Measurements from ENCODE around the gene RIPOR1.

RIPOR1 gene

DNA sequence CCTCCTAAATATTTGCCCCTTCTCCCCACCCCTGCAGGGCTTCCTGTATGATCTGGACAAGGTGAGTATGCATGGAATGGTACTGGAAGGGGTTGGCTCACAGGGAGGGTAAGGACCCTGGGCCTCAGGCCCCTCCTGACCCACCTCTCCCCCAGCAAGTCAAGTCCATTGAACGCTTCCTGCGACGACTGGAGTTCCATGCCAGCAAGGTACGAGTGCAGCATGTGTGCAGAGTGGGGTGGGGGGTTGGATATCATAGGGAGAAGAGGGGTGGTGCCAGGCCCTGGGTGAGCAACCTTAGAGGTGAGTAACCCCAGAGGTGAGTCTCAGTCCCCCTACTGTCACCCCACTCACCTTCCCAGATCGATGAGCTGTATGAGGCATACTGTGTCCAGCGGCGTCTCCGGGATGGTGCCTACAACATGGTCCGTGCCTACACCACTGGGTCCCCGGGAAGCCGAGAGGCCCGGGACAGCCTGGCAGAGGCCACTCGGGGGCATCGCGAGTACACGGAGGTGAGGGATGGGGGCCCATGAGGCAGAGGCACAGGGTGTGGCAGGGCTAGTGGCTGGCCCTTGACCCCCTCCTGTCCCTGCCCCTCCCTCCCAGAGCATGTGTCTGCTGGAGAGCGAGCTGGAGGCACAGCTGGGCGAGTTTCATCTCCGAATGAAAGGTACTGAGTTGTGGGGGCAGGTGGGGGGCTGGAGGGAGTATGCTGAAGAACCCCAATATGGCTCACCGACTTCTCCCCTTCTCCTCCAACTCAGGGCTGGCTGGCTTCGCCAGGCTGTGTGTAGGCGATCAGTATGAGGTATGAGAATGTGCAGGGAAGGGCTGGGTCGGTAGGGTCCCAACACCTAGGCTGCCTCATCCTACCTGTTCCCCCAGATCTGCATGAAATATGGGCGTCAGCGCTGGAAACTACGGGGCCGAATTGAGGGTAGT, 11.3 kb downstream of the RIPOR1 start:
- no peak for DNase-seq (ENCODE audit: low read depth in 2 of 2)

DNA sequence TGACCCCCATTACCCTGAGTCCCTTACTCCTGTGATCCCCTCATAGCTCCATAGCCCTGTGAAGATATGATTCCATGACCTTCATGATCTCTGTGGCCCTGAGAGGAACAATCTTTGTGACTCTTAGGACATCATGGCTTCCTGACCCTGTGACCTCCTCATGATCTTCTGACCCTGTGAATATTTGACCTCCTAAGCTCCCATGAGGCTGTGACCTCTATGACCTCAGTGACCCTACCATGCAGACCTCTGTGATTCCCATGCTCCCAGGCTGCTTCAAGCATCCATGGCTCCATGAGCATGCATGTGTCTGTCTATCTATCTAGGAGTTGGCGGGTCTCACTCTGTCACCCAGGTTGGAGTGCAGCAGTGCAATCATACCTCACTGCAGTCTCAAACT, 12.1 kb downstream of the RIPOR1 start:
- DNase-seq (ENCODE audit: low read depth in 2 of 2), result no peak

DNA sequence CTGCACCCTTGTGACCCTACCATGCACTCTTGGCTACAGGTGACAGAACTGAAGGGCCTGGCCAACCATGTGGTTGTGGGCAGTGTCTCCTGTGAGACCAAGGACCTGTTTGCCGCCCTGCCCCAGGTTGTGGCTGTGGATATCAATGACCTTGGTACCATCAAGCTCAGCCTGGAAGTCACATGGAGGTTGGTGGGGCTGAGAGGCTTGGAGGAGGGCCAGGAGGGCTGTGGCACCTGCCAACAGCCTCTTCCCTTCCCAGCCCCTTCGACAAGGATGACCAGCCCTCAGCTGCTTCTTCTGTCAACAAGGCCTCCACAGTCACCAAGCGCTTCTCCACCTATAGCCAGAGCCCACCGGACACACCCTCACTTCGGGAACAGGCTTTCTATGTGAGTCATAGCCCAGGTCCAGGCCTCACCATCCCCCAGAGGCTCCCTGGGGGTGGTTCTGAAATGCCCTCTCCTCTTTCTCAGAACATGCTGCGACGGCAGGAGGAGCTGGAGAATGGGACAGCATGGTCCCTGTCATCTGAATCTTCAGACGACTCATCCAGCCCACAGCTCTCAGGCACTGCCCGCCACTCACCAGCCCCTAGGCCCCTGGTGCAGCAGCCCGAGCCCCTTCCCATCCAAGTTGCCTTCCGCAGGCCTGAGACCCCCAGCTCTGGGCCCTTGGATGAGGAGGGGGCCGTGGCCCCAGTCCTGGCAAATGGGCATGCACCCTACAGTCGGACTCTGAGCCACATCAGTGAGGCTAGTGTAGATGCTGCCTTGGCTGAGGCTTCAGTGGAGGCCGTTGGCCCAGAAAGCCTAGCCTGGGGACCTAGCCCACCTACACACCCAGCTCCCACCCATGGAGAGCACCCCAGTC, 13.0 kb downstream of the RIPOR1 start:
- no peak for DNase-seq (ENCODE audit: low read depth in 2 of 2)

DNA sequence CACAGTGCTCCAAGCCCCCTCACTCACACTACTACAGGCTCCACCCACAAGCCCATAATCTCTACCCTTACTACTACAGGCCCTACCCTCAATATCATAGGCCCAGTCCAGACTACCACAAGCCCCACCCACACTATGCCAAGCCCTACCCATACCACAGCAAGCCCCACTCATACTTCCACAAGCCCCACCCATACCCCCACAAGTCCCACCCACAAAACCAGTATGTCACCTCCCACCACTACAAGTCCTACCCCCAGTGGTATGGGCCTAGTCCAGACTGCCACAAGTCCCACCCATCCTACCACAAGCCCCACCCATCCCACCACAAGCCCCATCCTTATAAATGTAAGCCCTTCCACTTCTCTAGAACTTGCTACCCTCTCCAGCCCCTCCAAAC, 13.8 kb downstream of the RIPOR1 start:
- DNase-seq (ENCODE audit: low read depth in 2 of 2), result no peak

DNA sequence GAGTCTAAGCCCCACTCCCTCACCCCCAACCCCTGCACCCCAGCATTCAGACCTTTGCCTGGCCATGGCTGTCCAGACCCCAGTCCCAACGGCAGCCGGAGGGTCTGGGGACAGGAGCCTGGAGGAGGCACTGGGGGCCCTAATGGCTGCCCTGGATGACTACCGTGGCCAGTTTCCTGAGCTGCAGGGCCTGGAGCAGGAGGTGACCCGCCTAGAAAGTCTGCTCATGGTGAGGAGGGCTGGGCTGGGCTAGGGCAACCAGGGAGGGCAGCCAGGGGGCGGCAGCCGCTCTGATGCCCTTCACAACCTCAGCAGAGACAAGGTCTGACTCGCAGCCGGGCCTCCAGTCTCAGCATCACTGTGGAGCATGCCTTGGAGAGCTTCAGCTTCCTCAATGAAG, 14.4 kb downstream of the RIPOR1 start:
- no peak for DNase-seq (ENCODE audit: low read depth in 2 of 2)

DNA sequence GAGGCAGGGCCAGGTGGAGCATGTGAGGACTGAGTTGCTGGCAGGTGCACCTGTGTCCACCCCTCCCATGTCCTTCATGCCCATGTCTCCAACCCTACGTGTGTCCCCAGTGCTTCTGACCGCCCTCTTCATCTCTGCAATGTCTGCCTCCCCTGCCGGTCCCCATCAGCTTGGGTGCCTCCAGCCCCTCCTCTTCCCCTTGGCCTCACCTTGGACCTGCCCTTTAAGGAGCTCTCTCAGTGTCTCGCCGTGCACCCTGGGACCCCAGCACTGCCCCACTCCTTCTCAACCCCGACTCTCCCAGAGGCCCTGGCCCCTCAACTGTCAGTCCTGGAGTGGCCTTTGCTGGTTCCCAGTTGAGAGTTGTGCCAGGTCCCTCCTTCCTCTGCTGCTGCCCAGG, 15.0 kb downstream of the RIPOR1 start:
- no peak for DNase-seq (ENCODE audit: low read depth in 2 of 2)

DNA sequence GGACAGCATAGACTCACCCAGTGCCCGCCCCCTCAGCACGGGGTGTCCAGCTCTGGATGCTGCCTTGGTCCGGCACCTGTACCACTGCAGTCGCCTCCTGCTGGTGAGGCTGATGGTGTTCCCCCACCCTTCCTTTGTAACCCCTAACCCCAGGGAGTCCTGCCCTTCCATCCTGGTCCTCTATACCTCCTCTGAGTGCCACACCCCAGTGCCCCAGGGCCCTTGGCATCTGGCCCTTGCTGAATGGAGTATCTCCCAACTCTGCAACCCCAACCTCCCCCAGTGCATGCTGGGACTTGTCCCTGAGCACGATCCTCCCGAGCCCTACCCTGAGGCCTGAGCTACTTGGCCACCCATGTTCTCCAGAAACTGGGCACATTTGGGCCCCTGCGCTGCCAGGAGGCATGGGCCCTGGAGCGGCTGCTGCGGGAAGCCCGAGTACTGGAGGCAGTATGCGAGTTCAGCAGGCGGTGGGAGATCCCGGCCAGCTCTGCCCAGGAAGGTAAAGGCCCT, 15.8 kb downstream of the RIPOR1 start:
- DNase-seq (ENCODE audit: low read depth in 2 of 2), result no peak

DNA sequence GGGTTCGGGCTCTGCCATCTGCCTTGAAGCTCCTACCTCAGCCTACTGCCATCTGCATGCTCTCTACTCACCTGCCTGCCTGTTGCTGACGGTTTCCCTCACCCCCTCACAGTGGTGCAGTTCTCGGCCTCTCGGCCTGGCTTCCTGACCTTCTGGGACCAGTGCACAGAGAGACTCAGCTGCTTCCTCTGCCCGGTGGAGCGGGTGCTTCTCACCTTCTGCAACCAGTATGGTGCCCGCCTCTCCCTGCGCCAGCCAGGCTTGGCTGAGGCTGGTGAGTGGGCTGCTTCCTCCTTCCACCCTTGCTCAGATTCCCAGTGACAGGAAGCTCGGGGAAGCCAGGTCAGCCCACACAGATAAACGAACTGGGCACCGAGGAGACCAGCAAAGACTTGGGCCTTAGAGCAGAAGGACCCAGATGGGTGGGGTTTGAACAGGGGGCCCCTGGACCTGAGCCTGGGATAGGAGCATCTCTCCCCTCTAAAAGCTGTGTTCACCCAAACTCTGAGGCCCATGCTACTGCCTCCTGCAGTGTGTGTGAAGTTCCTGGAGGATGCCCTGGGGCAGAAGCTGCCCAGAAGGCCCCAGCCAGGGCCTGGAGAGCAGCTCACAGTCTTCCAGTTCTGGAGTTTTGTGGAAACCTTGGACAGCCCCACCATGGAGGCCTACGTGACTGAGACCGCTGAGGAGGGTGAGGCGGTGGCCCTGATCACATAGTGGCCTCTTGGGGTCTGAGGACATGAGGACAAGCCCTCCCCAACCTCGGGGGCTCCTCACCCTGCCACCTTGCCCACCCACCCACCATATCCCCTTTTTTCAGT, 16.4 kb downstream of the RIPOR1 start:
- DNase-seq (ENCODE audit: low read depth in 2 of 2), result no peak

DNA sequence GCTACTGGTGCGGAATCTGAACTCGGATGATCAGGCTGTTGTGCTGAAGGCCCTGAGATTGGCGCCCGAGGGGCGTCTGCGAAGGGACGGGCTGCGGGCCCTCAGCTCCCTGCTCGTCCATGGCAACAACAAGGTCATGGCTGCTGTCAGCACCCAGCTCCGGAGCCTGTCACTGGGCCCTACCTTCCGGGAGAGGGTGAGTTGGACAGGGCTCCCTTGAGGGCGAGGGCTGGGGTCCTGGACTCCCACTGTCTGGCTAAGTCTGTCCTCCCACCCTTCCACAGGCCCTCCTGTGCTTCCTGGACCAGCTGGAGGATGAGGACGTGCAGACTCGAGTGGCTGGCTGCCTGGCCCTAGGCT, 17.0 kb downstream of the RIPOR1 start:
- DNase-seq (ENCODE audit: low read depth in 2 of 2), result no peak

DNA sequence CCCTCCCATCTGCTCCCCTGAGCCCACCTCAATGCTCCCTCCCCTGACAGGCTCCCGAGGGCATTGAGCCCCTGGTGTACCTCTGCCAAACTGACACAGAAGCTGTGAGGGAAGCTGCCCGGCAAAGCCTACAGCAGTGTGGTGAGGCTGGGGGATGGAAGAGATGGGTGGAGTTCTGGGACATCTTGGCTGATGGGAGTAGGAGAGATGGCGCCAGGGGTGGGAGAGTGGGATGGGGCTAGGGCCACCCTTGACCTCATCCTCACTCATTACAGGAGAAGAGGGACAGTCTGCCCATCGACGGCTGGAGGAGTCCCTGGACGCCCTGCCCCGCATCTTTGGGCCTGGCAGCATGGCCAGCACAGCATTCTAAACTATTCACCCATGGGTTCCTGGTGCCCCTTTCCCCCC, 17.5 kb downstream of the RIPOR1 start:
- no peak for DNase-seq (ENCODE audit: low read depth in 2 of 2)

DNA sequence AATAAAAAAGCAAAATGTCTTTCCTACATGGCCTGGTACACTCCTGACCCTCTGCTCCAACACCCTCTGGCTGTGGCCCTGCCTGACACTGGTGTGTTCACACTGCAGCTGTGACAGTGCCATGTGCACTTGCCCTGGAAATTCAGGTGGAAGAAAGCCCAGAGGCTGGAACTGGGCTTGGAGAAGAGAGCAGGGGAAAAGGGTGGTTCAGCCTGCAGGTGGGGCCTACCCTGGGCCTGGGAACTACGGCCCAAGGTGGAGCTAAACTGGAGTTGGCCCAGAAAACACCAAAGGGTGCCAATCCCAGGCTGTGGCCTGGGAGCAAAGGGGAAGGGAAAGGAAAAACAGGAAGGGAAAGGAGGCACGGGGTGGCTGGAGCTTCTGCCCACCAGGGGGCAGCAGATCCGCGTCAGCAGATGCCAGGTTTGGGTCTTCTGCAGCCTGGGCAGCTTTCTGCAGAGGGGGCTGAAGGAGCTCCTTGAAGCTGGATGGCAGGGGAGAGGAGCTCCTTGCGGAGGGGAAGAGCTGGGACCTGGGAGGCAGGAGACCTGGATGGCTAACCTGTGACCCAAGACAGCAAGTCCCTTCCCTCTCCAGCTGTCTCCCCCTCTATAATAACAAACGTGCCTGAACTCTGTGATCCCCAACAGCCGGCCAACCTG, 18.3 kb downstream of the RIPOR1 start:
- peak in 1 of 2 donors; percentile 62 for DNase-seq (ENCODE audit: low read depth in 2 of 2)

DNA sequence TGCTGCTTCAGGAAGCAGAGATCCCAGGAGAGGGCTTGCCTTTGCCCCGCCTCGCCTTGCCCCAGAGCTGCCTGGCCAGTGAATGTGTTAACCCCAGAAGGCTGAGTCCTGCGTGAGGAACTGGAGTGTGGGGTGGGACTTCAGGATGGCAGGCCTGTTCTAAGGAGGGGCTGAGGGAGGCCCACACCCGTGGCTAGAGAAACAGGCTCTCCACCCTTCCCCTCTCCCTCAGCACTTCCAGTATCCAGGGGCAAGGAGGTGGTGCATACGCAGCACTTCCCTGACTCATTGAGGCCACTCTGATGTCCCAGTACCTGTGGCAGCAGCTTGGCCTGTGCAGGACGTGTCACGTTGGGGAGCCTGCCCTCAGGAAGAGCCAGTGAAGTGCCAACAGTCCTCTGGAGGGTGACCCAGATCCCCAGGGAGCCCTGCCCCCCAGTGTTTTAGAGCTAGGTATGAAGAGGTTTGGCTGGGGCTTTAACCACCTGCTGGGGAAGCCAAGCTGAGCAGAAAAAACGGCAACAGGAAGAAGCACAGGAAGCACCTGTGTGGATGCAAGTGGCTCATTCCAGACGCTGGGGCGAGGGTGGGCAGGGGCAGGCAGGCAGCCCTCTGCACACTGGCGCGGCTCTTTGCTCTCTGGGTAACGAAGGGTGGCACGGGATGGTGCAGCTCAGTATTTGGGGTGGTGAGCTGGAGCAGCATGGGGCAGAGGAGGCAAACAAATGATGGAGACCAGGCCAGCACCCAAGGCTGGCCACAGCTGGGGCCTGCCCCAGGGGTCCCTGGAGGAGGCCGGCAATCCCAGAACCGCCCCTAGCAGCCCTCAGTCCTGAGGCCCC, 19.0 kb downstream of the RIPOR1 start:
- DNase-seq (ENCODE audit: low read depth in 2 of 2), result no peak

DNA sequence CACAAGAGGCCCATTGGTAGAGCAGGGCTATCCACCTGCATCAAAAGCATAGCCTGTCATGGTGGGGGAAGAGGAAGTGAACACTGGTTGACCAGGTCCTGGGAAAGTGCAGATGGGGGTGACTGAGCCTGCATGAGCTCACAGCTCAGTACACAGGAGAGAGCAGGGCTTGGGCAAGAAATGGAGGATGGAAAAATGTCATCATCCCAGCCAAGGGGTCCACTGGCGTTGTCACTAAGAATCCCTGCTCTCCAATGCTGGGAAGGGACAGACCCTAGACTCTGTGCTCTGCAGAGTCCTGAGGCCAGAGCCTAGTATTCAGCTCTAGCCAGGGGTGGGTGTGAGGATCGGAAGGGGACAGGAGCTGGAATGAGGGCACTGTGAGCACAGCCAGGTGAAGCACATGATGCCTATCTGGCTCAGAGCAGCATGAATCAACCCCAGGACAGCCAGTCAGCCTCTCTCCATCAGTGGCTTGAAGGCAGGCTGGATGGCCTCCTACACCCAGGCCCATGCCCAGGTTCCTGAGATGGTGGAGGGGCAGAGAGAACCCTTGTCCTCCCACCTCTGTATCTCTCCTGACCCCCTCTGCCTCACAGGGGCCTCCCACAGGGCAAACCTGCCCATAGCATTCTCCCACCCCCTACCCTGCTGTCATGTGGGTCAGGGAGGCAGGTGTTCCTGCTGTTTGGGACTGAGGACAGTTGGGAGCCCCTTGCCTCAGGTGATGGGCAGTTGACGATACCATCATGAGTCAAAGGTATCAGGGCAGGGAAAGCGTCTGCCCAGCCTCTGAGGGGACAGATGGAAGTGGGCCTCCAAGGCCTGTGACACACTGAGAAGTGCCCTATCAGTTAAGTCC, 19.9 kb downstream of the RIPOR1 start:
- DNase-seq (ENCODE audit: low read depth in 2 of 2), result no peak

DNA sequence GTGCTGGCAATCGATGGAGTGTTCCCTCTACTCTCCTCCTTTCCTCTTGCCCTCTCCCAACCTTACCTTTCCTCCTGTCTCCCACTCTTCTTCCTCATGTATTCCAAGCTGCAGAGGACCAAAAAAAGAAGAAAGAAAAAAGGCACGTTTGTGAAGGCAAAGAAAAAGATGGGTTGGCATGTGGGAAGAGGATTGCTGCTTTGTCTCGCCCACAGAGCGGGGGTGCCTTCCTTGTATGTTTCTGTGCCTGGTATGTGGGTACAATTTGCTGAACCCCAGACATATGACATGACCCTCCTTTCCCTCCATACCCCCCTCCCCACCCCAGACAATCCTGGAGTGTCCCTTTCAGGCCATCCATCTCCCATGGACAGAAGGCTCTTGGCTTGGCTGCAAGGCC, 20.6 kb downstream of the RIPOR1 start:
- no peak for DNase-seq (ENCODE audit: low read depth in 2 of 2)

DNA sequence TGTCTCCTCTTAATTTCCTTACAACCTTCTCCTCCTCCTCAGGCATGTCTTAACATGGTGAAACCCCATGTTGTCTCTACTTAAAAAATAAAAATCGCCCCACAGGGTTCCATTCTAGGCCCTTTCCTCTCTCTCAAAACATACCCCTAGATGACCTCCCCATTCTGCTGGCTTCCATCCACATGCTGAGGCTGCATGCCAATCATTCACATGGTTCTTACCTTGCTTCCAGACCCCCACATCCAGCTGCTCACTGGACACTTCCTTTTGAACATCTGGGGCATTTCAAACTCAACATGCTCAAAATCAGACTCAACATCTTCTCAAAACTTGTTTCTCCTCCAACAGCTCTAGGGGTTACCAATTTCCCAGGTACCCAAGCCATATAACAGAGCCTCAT, 21.3 kb downstream of the RIPOR1 start:
- no peak for DNase-seq (ENCODE audit: low read depth in 2 of 2)

DNA sequence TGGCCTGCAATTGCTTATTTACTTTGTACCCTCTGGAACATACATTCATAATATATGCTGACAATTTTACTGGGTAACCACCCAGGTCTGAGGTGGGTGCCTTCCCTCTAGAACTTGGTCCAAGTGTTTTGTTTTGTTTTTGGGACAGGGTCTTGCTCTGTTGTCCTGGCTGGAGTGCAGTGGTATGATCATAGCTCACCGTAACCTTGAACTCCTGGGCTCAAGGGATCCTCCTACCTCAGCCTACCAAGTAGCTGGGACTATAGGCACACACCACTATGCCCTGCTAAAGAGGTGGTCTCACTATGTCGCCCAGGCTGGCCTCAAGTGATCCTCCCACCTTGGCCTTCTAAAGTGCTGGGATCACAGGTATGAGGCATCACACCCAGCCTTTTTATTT, 22.5 kb downstream of the RIPOR1 start:
- DNase-seq (ENCODE audit: low read depth in 2 of 2), result no peak

DNA sequence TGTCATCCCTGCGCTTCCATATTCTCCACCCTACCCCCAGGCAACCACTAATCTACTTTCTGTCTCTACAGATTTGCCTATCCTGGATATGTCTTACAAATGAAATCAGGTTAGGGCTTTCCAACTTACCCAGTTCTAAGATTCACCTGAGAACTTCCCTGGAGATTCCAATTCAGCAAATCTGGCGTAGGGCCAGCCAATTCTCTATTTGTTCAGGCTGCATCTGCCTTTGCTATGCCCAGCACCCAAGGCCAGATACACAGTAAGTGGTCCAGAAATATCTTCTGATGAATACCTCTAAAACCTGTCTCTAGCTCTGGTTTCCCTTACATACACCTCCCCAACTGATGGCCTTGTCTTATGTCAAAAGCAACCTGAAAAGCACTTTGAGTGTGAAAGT, 23.3 kb downstream of the RIPOR1 start:
- no peak for DNase-seq (ENCODE audit: low read depth in 2 of 2)

DNA sequence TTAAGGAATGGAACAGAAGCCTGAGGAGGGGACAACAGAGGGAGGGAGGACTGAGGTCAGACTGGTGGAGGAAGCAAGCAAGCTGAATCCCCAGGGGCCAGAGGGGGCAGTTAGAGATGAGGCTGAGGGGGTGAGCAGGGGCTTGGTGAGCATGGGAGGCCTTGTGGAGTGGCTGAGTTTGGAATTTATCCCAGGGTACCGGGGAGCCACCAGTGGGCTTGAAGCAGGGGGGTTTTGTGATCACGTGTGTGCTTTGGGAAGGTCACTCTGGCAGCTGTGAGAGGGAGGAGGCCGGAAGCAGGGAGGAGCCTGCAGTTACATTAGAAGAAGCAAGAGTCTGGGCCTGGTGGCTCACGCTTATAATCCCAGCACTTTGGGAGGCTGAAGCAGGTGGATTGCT, 23.8 kb downstream of the RIPOR1 start:
- no peak for DNase-seq (ENCODE audit: low read depth in 2 of 2)

DNA sequence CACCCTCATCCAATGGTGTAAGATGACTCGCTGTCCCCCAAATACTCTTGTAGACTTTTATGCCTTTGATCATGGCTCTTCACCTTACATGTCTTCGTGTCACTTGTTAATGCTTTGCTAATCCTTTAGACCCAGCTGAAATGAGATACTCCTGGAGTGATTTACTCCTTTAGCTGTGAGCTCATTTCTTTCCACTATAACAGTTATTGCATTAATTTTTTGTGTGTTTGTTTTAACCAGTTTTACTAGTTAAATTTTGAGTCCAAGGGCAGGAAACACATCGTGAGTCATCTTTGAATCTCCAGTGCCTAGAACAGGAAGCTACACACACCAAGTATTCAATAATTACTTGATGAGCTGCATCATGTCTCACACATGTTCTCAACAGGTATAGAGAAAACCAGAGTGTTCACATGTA, 27.2 kb downstream of the RIPOR1 start:
- no peak for DNase-seq (ENCODE audit: low read depth in 2 of 2)
